Measurements from ENCODE around the gene DCAF5.

DNA sequence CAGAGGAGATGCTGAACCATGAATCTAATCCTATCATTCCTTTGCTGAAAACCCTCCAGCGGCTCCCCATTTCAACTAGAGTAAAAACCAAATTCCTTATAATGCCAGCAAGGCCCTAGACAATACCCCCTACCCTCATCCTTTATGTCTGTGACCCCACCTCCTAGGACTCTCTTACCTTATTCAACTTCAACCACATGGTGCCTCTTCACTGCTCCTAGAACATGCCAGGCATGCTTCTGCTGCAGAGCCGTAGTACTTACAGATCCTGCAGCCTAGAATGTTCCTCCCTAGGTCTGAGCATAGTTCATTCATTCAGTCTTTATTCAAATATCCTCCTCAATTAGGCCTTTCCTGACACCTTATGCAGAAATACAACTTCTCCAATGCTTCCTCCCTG, 54.9 kb downstream of the DCAF5 start:
- TF ChIP-seq POLR2AphosphoS5 (IDR thresholded peaks at IDR 0.05; ENCODE audit: low read depth, low read length) (no peak), POLR2A (IDR thresholded peaks at IDR 0.05; ENCODE audit: low read depth, low read length) (no peak), TAF1 (IDR thresholded peaks at IDR 0.05; ENCODE audit: low read depth, low read length) (no peak), PAX5 (IDR thresholded peaks at IDR 0.05; ENCODE audit: insufficient read depth, low read length, severe bottlenecking) (no peak), SPI1 (IDR thresholded peaks at IDR 0.05; ENCODE audit: low read depth, low read length) (no peak)

Measured in GM12891 (cell line).